ENCODE measurements around the gene TMC6.
"Not testable (repeated sequence)": the region's sequence is repeated elsewhere in the genome, so short reads cannot be mapped to it uniquely, and the experiment has no call there.

TMC6 gene, protein sequence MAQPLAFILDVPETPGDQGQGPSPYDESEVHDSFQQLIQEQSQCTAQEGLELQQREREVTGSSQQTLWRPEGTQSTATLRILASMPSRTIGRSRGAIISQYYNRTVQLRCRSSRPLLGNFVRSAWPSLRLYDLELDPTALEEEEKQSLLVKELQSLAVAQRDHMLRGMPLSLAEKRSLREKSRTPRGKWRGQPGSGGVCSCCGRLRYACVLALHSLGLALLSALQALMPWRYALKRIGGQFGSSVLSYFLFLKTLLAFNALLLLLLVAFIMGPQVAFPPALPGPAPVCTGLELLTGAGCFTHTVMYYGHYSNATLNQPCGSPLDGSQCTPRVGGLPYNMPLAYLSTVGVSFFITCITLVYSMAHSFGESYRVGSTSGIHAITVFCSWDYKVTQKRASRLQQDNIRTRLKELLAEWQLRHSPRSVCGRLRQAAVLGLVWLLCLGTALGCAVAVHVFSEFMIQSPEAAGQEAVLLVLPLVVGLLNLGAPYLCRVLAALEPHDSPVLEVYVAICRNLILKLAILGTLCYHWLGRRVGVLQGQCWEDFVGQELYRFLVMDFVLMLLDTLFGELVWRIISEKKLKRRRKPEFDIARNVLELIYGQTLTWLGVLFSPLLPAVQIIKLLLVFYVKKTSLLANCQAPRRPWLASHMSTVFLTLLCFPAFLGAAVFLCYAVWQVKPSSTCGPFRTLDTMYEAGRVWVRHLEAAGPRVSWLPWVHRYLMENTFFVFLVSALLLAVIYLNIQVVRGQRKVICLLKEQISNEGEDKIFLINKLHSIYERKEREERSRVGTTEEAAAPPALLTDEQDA

DNA sequence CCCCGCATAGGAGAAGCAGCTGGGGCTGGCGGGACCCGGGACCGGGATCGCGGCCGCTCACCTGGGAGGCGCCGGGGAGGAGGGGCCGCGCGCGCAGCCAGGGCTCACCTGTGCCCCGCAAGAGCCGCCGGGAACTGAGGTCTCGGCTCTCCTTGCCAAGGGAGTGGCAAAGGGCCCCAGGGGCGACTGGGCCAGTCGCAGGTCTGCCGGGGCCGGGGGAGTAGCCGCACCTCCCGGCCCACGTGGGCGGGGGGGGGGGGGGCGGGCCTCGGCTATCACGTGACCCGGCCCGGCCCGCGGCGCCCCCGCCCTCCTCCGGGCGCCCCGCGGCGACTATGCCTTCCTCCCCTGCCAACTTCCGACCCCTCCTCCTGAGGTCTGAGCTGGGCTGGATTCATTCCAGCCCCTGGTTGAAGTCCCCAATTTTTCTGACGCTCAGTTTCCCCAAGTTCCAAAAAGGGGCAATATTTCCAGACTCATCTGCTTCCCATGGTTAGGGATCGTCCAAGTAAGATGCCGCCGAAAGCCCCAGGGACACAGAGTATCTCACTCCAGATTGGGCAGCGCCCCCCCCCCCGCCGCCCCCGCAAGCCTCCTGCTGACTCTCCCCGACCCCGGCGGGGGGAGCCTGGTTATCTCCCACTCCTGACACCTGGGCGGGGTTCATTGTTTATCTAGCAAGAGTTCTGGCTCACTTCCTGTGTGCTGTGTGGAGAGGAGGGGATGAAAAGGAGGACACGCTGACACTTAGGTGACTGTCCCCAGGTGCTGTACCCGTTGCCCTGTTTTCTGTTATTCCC lies at the start of gene TMC6:
Gene TMC6 (minus strand): TSS at position 205 of the 800 bp plus-strand sequence. CDS start 1,923 bp downstream, outside the sequence.
- no peak for DNase-seq

- DNase-seq: no peak
These were observed 48.0 kb upstream of the TMC6 start for GRCh38 chr17:78176548-78177025.

- no peak for DNase-seq
These were observed 47.1 kb upstream of the TMC6 start for GRCh38 chr17:78175643-78175981.

GRCh38 chr17:78174870-78175642 lies 46.5 kb upstream of the TMC6 start:
- DNase-seq: no peak

- no peak for DNase-seq
These were observed 45.9 kb upstream of the TMC6 start for GRCh38 chr17:78174346-78174869.

DNA sequence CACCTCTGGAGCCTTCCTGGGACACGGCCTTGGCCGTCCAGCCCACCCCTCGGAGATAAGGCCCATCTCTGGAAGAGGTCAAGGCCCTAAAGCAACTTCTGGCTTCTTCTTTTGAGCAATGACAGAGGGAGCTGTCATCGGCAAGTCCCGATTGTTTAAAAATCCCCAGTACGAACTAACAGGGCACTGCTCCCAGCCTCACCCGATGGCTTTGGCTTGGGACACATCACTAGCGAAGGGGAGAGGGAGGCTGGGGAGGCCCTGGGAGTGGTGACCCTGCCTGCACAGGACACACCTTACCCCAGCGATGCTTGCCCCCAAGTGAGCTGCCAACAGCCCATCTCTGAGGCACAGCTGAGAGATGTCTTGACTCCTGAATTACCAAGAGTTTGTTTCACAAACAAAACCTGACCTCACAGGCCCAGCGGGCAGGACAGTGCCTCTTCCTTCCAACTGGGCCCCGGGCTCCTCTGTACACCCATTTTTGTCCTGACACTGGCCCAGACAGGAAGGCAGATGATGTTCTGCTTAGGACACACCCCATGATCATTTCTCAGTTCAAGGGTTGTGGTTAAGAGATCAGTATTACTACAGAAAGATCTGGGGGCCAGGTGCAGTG lies 44.7 kb upstream of the TMC6 start:
- no peak for DNase-seq

DNA sequence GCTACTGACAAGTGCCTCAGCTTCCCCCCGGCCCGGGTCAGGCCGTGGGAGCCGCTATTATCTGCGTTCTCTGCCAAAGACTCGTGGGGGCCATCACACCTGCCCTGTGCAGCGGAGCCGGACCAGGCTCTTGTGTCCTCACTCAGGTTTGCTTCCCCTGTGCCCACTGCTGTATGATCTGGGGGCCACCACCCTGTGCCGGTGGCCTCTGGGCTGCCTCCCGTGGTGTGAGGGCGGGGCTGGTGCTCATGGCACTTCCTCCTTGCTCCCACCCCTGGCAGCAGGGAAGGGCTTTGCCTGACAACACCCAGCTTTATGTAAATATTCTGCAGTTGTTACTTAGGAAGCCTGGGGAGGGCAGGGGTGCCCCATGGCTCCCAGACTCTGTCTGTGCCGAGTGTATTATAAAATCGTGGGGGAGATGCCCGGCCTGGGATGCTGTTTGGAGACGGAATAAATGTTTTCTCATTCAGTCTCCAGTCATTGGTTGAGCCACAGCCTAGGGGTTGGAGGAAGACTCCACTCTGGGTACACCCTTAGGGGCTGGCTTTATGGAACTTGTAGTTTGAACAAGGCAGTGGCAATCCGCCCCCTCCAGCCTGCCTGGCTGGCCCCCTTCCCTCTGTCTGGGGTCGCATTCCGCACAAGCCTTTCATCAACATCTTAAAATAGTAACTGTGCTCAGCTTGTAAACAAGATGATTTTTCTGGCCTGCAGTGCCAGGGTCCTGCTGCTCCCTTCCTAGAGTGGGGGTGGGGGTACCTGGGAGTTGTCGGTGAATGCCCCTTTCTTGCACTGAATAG lies 43.9 kb upstream of the TMC6 start:
- no peak for DNase-seq

GRCh38 chr17:78171591-78172248 lies 43.2 kb upstream of the TMC6 start:
- DNase-seq: not testable (repeated sequence)

GRCh38 chr17:78170692-78171590 lies 42.4 kb upstream of the TMC6 start:
- DNase-seq: no peak

GRCh38 chr17:78168903-78169793 lies 40.6 kb upstream of the TMC6 start:
- no peak for DNase-seq

DNA sequence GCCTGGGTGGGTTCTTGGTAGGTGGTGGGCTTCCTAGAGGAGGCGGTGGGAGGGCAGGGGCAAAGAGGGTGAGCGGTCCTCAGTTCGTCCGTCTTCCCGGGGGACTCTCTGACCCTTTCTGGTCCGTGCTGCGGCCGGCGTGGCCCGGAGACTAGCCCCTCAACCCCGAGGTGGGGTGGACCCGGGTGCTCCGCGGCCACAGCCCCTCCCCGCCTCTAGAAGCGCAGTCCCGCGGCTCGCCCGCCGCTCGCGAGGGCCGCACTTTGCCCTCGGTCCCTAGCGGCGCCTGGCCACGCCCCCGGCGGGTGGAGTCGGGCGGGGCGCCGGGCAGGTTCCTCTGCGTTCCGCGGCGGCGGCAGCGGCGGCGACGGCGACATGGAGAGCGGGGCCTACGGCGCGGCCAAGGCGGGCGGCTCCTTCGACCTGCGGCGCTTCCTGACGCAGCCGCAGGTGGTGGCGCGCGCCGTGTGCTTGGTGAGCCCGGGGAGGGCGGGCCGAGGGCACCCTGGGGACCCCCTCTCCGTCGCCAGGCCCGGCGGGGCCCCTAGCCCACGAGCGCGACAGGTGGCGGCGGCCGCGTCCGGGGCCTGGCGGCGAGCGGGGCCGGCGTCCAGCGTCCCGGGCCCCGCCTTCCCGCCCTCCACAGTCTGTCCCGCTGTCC lies 39.8 kb upstream of the TMC6 start, which contains the start of gene SYNGR2:
Gene SYNGR2 (plus strand): TSS at position 340 of the 661 bp plus-strand sequence. CDS start 36 bp downstream, at position 376.
- DNase-seq: peak; percentile 35

- no peak for DNase-seq
These were observed 37.9 kb upstream of the TMC6 start for GRCh38 chr17:78166416-78166815.

- no peak for DNase-seq
These were observed 36.4 kb upstream of the TMC6 start for GRCh38 chr17:78164748-78165607.

- DNase-seq: no peak
These were observed 35.6 kb upstream of the TMC6 start for GRCh38 chr17:78163881-78164747.

- no peak for DNase-seq
These were observed 31.1 kb upstream of the TMC6 start for GRCh38 chr17:78159575-78160158.

All from NCI-H1417 treated with DMSO at 0.1 percent for 48 hours (cell line).